WERI-Rb-1 (cell line): ENCODE results near the gene C19orf12.

Experiments used
- DNase-seq: peaks from one replicate; pipeline ENCODE4 v3.0.0-alpha.2; 2020
- H3K27ac ChIP-seq: fragments of 250-450 bp; sonication (Bioruptor Pico); 2 replicates; pipeline ENCODE4 v1.5.1; 2020; ENCODE audit warnings: mild to moderate bottlenecking, moderate library complexity
- H3K27me3 ChIP-seq: fragments of 250-450 bp; sonication (Bioruptor Pico); 2 replicates; pipeline ENCODE4 v1.5.1; 2021; ENCODE audit warnings: mild to moderate bottlenecking, low read depth, moderate library complexity; ENCODE audit not compliant: insufficient read depth, severe bottlenecking
- H3K36me3 ChIP-seq: fragments of 250-450 bp; sonication (Bioruptor Pico); 2 replicates; pipeline ENCODE4 v1.5.1; 2020; ENCODE audit warnings: mild to moderate bottlenecking, moderate library complexity
- H3K4me3 ChIP-seq: 2 replicates; pipeline ENCODE4 v1.5.1; 2011; ENCODE audit warnings: low read depth, mild to moderate bottlenecking, control low read depth, low read length
- H3K9me3 ChIP-seq: fragments of 250-450 bp; sonication (Bioruptor Pico); 2 replicates; pipeline ENCODE4 v1.5.1; 2021; ENCODE audit warnings: mild to moderate bottlenecking, moderate library complexity; ENCODE audit not compliant: severe bottlenecking
- TF ChIP-seq, protein P1 (sequence below): IDR thresholded peaks from 2 replicates; pipeline ENCODE4 v1.5.1; 2011; ENCODE audit warnings: low read depth, mild to moderate bottlenecking, control low read depth, inconsistent platforms, low read length

The C19orf12 gene

DNA sequence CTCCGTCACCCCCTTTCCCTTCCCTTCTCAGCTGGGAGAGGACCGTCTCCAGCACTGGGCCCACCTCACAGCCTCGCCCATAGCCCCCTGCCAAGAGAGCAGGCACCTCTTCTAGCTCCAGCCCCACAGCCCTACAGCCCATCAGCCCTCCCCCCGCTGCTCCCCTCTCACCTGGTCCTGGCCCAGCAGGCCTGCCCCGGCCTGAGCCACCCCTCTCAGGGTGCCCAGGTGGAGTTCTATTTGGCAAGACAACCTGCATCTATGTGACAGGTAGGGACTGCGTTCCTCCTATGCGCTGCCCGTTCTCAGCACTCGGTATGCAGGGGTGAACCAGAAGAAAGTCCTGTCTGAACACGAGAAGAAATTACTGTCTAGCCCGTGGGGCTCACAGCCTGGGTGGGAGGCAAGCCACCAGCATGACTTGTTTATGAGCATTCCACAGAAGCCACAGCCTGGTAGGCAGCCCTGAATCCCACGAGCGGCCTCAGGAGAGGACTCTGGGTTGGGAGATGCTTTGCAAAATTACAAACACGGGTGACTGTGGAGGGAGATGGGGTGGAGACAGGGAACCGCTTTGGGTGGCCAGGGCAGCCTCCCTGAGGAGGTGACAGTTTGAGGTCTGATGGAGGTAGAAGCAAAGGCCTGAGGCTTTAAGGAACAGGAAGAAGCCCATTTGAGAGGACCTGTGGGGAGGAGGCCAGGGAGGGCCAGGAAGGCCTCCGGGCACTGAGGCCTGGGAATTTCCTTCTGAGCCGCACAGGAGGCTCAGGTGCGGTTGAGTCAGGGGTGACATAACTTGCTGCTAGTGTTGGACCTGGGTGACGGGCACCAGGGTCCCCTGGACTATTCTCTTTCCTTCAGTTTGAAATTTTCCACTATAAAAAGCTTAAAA is 51.0 kb downstream of the C19orf12 start:
- TF ChIP-seq, protein P1, sequence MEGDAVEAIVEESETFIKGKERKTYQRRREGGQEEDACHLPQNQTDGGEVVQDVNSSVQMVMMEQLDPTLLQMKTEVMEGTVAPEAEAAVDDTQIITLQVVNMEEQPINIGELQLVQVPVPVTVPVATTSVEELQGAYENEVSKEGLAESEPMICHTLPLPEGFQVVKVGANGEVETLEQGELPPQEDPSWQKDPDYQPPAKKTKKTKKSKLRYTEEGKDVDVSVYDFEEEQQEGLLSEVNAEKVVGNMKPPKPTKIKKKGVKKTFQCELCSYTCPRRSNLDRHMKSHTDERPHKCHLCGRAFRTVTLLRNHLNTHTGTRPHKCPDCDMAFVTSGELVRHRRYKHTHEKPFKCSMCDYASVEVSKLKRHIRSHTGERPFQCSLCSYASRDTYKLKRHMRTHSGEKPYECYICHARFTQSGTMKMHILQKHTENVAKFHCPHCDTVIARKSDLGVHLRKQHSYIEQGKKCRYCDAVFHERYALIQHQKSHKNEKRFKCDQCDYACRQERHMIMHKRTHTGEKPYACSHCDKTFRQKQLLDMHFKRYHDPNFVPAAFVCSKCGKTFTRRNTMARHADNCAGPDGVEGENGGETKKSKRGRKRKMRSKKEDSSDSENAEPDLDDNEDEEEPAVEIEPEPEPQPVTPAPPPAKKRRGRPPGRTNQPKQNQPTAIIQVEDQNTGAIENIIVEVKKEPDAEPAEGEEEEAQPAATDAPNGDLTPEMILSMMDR: no peak
- H3K27me3 ChIP-seq: no peaks in the 10 kb centered on the region
- peak overlapping the region; percentile 50; the same call in 1 of the 2 replicates for H3K4me3 ChIP-seq
- no peak for DNase-seq
- H3K27ac ChIP-seq: no peak overlapping the region
- no peaks in the 10 kb centered on the region for H3K36me3 ChIP-seq
- H3K9me3 ChIP-seq: no peaks in the 10 kb centered on the region

DNA sequence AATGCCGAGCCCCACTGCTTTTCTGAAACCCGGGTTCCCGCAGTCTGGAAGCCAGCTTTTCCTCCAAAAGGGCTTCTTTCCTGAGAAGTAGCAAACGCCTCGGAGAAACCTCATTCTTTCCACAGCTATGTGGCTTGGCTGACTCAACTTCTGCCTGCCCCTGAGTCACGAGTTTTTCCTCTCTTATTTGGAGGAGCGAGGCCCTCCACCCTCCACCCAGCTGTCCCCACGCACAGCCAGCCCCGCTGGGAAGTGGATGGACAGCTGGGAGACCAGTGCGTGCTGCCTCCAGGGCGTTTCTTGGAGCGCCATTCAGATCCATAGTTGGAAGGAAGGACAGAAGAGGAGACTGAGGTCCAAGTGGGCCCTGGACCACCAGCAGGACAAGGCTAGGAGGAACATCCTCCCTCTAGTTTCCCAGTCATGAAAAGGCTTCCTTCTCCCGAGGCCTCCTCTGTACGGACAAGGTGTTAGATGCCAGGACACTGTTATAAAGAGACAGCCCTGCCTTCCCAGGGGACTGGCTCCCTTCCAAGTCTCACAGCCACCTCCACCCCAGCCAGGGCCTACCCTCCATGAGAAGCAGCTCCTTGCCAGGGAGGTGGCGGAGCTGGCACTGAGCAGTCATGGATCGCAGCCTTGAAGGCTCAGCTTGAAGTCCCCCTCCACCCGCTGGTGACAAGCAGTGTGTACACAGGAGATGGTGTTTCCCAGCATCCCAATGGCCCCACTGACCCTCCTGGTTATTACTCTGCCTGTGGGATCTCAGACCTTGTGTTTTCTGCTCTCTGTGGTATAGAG is 52.3 kb downstream of the C19orf12 start:
- no peaks in the 10 kb centered on the region for H3K27me3 ChIP-seq
- no peaks in the 10 kb centered on the region for H3K36me3 ChIP-seq
- H3K27ac ChIP-seq: no peak overlapping the region
- TF ChIP-seq, protein P1: no peak
- no peak for DNase-seq
- no peak overlapping the region for H3K4me3 ChIP-seq
- no peaks in the 10 kb centered on the region for H3K9me3 ChIP-seq

DNA sequence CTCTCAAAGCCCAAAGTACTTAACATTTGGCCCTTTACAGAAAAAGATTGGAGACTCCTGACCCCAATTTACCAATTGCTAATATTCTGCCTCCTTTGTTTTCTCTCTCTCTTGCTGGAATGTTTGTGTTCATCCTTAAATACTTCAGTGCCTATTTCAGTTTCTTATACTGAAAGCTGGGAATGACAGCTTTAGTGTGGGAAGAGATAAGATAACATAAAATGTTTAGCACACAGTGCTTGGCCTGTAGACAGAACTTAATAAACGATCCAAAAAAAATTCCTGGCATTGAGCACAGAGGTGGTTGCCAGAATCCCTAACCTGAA is 52.8 kb downstream of the C19orf12 start:
- no peak for DNase-seq
- Histone ChIP-seq H3K27ac (no peak overlapping the region), H3K9me3 (no peaks in the 10 kb centered on the region), H3K27me3 (no peaks in the 10 kb centered on the region), H3K4me3 (no peak overlapping the region), H3K36me3 (no peaks in the 10 kb centered on the region)
- TF ChIP-seq, protein P1: no peak

DNA sequence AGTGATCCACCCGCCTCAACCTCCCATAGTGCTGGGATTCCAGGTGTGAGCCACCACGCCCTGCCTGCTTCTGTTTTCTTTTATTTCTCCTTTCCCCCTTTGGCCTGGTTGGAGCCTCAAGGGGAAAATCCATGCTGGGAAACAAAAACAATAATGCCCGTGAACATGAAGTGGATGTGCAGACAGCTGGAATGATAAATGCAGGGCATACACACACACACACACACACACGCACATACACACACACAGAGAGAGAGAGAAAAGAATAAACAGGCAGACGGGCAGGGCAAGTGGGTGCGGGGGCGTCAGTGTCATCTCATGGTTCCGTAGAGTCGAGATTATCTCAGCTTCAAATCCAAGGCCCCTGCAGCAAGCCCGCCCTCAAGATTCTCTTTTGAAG is 54.2 kb downstream of the C19orf12 start:
- H3K27me3 ChIP-seq: no peaks in the 10 kb centered on the region
- H3K27ac ChIP-seq: no peak overlapping the region
- TF ChIP-seq, protein P1: no peak
- H3K9me3 ChIP-seq: no peaks in the 10 kb centered on the region
- H3K36me3 ChIP-seq: no peaks in the 10 kb centered on the region
- H3K4me3 ChIP-seq: no peak overlapping the region
- no peak for DNase-seq

DNA sequence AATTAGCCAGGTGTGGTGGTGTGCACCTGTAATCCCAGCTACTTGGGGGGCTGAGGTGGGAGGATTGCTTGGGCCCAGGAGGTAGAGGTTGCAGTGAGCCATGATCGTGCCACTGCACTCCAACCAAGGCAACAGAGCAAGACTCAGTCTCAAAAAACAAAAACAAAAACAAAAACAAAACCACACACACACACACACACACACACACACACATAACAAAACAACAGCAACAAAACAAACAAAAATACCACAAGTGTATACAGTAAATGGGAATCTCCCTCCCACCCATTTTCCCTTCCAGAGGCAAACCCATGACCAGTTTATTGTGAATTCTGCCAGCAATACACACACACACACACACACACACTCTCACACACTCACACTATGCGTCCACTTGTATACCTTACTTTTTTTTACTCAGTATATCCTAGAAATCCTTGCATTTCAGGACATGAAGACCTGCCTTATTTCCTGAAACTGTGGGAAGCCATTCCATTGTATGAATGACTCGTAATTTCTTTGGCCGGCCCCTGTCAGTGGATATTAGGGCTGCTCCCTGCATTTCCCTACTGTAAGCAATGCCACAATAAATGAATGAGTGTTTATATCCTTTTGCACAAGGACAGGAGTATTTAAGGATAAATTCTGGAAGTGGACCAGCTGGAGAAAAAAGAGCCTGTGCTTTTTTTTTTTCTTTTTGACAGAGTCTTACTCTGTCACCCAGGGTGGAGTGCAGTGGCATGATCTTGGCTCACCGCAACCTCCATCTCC is 56.7 kb downstream of the C19orf12 start:
- Histone ChIP-seq H3K4me3 (no peak overlapping the region), H3K36me3 (no peaks in the 10 kb centered on the region), H3K27me3 (no peaks in the 10 kb centered on the region), H3K27ac (no peak overlapping the region), H3K9me3 (no peaks in the 10 kb centered on the region)
- TF ChIP-seq, protein P1: no peak
- no peak for DNase-seq
